HCT116 (cell line): ENCODE measurements around the gene CRYBB1. TPM values are rescaled to one million over a fixed set of nuclear protein-coding genes. Genes with fewer than 3 reads are reported as not detected.

Experiments used
- ATAC-seq: fragments of 200-7000 bp; cut with Tn5 transposase; 2 replicates; pipeline ENCODE4 v1.9.1; 2020; ENCODE audit warnings: mild to moderate bottlenecking, moderate library complexity
- BruUV-seq: library from RNA; stranded (reverse); fragments of 400-500 nt; replicated peaks from 2 replicates; lab custom pipeline; 2021; lab: Mats Ljungman, UMichigan
- CTCF ChIA-PET: fragments of 300-600 bp; sonication (Branson Sonifier 250); formaldehyde crosslinking; loops from one replicate; lab custom pipeline; 2021; ENCODE audit warnings: antibody characterized with exemption; lab: Charles Lee
- POLR2A ChIA-PET: fragments of 300-600, 350-600 bp; sonication (Branson Sonifier 250); formaldehyde crosslinking; loops from one replicate; lab custom pipeline; 2021; ENCODE audit warnings: antibody characterized with exemption; lab: Charles Lee
- RAD21 ChIA-PET, 2 experiments: fragments of 300-600 bp; sonication (Branson Sonifier 250); formaldehyde crosslinking; loops; one replicate each; lab custom pipeline; 2023; ENCODE audit warnings: low total read pairs in 2 of 2; ENCODE audit not compliant: uncharacterized antibody in 2 of 2, unreplicated experiment in 2 of 2, low non-redundant PET in 1 of 2; lab: Charles Lee
- DNase-seq: peaks from one replicate; pipeline ENCODE4 v3.0.0-alpha.2; 2010; ENCODE audit warnings: low read depth, low spot score
- H2AFZ ChIP-seq: fragments of 200-600 bp; shearing (Covaris generic), sonication (generic); 2 replicates; pipeline ENCODE4 v1.6.1; 2017; ENCODE audit warnings: low read depth, mixed run types, mixed read lengths, antibody characterized with exemption, low read length; ENCODE audit not compliant: poor library complexity, severe bottlenecking
- H3K27ac ChIP-seq: 2 replicates; pipeline ENCODE4 v1.5.1; 2012; ENCODE audit warnings: low read depth, low read length
- H3K27me3 ChIP-seq: fragments of 200-600 bp; sonication (generic); 2 replicates; pipeline ENCODE4 v1.6.1; 2016; ENCODE audit warnings: mixed run types, low read length, mixed read lengths; ENCODE audit not compliant: insufficient read depth
- H3K36me3 ChIP-seq, 2 experiments: fragments of 200-500 bp in 1 of 2; fragments of 200-600 bp in 1 of 2; sonication (Bioruptor generic) in 1 of 2; sonication (generic) in 1 of 2; 2 replicates each; pipeline versions ENCODE4 v1.5.1 to v1.6.1; 2014 to 2016; ENCODE audit warnings: low read length in 2 of 2, inconsistent platforms in 1 of 2, mixed read lengths in 1 of 2, mixed run types in 1 of 2; ENCODE audit not compliant: insufficient read depth in 2 of 2, control insufficient read depth in 1 of 2
- H3K4me1 ChIP-seq, 2 experiments: fragments of 200-600 bp in 1 of 2; sonication (generic) in 1 of 2; 2 replicates each; pipeline versions ENCODE4 v1.5.1 to v1.6.1; 2012 to 2017; ENCODE audit warnings: low read length in 2 of 2, inconsistent platforms in 1 of 2, mild to moderate bottlenecking in 1 of 2, mixed read lengths in 1 of 2, mixed run types in 1 of 2, moderate library complexity in 1 of 2; ENCODE audit not compliant: insufficient read depth in 2 of 2, control insufficient read depth in 1 of 2
- H3K4me2 ChIP-seq: fragments of 200-600 bp; sonication (generic); 2 replicates; pipeline ENCODE4 v1.6.1; 2017; ENCODE audit warnings: mixed run types, low read length, mixed read lengths
- H3K4me3 ChIP-seq, 2 experiments: fragments of 200-600 bp in 1 of 2; sonication (generic) in 1 of 2; replicated peaks in 1 of 2; 2 replicates each; pipeline ENCODE4 v1.5.1; 2011 to 2016; ENCODE audit warnings: low read length in 2 of 2, control low read depth in 1 of 2, low read depth in 1 of 2, mild to moderate bottlenecking in 1 of 2, mixed read lengths in 1 of 2, mixed run types in 1 of 2
- H3K79me2 ChIP-seq: fragments of 200-600 bp; sonication (generic); 2 replicates; pipeline ENCODE4 v1.6.1; 2017; ENCODE audit warnings: mild to moderate bottlenecking, mixed run types, low read length, moderate library complexity, mixed read lengths; ENCODE audit not compliant: insufficient read depth
- H3K9ac ChIP-seq: fragments of 200-600 bp; sonication (generic); 2 replicates; pipeline ENCODE4 v1.6.1; 2016; ENCODE audit warnings: low read length, mixed read lengths
- H3K9me2 ChIP-seq: fragments of 200-600 bp; sonication (generic), shearing (Covaris generic); 2 replicates; pipeline ENCODE4 v1.6.1; 2017; ENCODE audit warnings: mixed run types, mild to moderate bottlenecking, moderate library complexity; ENCODE audit not compliant: insufficient read depth
- H3K9me3 ChIP-seq, 2 experiments: fragments of 200-500 bp in 1 of 2; fragments of 200-600 bp in 1 of 2; sonication (Bioruptor generic) in 1 of 2; sonication (generic) in 1 of 2; 2 replicates each; pipeline ENCODE4 v1.6.1; 2014 to 2017; ENCODE audit warnings: low read length in 2 of 2, mixed read lengths in 2 of 2, inconsistent platforms in 1 of 2, low read depth in 1 of 2, mild to moderate bottlenecking in 1 of 2, mixed run types in 1 of 2, moderate library complexity in 1 of 2; ENCODE audit not compliant: control insufficient read depth in 1 of 2, insufficient read depth in 1 of 2
- H4K20me1 ChIP-seq: fragments of 200-600 bp; sonication (generic), shearing (Covaris generic); 2 replicates; pipeline ENCODE4 v1.6.1; 2017; ENCODE audit warnings: mixed run types, mild to moderate bottlenecking, moderate library complexity; ENCODE audit not compliant: insufficient read depth
- CEBPB ChIP-seq: IDR thresholded peaks from 2 replicates; pipeline ENCODE4 v1.6.1; 2012; ENCODE audit warnings: low read depth
- EGR1 ChIP-seq: IDR thresholded peaks from 2 replicates; pipeline ENCODE4 v1.6.1; 2012; ENCODE audit warnings: low read depth
- EZH2phosphoT487 ChIP-seq: fragments of 200-600 bp; IDR thresholded peaks from 2 replicates; pipeline ENCODE4 v1.6.1; 2018; ENCODE audit warnings: antibody characterized with exemption, borderline replicate concordance
- FOSL1 ChIP-seq: IDR thresholded peaks from 2 replicates; pipeline ENCODE4 v1.6.1; 2012; ENCODE audit warnings: low read depth
- JUND ChIP-seq: IDR thresholded peaks from 2 replicates; pipeline ENCODE4 v1.6.1; 2012
- SIN3A ChIP-seq: IDR thresholded peaks from 2 replicates; pipeline ENCODE4 v1.6.1; 2012; ENCODE audit warnings: low read depth
- TCF7L2 ChIP-seq: IDR thresholded peaks from 2 replicates; pipeline ENCODE4 v1.7.0; 2011; ENCODE audit warnings: borderline replicate concordance, inconsistent platforms; ENCODE audit not compliant: insufficient read depth, insufficient read length; ENCODE audit errors: extremely low read depth
- ZBTB33 ChIP-seq: IDR thresholded peaks from 2 replicates; pipeline ENCODE4 v1.6.1; 2011; ENCODE audit warnings: mild to moderate bottlenecking, low read length, moderate library complexity; ENCODE audit not compliant: insufficient replicate concordance; ENCODE audit errors: extremely low read depth
- ZNF274 ChIP-seq: fragments of 200-500 bp; sonication (Bioruptor generic); IDR thresholded peaks from 2 replicates; pipeline ENCODE4 v1.6.1; 2014; ENCODE audit warnings: mild to moderate bottlenecking, low read depth, low read length, inconsistent platforms
- intact Hi-C: fragments of 100-400 bp; cut with micrococcal nuclease; formaldehyde crosslinking; loops from 2 replicates; pipeline ENCODE4 v1.10.0; 2022
- total RNA-seq: library from RNA; stranded (reverse); gene quantifications from one replicate; pipeline ENCODE4 v1.2.1, GENCODE V29; 2021; ENCODE audit not compliant: unreplicated experiment

Gene CRYBB1
- total RNA-seq, 1 experiment from 2014 or later, result not detected

- no TSS peak for BruUV-seq
- intact Hi-C loops, result no loop called here
- H3K4me3 ChIP-seq, result no peak overlapping the region
- POLR2A ChIA-PET, result no interaction called here
- CTCF ChIA-PET, result interaction anchor here (2.1 kb wide), 1 partner anchor 9 kb away, joined by 5 read pairs; no protein-coding TSS in a partner anchor
- RAD21 ChIA-PET, result no interaction called here
- TF ChIP-seq EGR1 (no peak), TCF7L2 (no peak), SIN3A (no peak), CEBPB (no peak), FOSL1 (no peak), ZBTB33 (no peak), JUND (no peak), ZNF274 (no peak), EZH2phosphoT487 (no peak)
- TF ChIP-seq, all 23 proteins: peak for 0
- Histone ChIP-seq H4K20me1 (no peaks in the 10 kb centered on the region), H3K79me2 (no peaks in the 10 kb centered on the region), H3K27me3 (no peaks in the 10 kb centered on the region), H3K9me3 (no peaks in the 10 kb centered on the region), H3K36me3 (no peaks in the 10 kb centered on the region), H2AFZ (no peak overlapping the region), H3K4me2 (no peak overlapping the region), H3K9me2 (no peaks in the 10 kb centered on the region), H3K4me1 (peaks cover 9 to 21% of the 10 kb centered on the region in 2 experiments), H3K27ac (no peak overlapping the region), H3K9ac (no peak overlapping the region)
- ATAC-seq (no peak), DNase-seq (no peak)
Observed at GRCh38 chr22:26663374-26663923, 45.6 kb upstream of the CRYBB1 start.
